Gastrocnemius medialis (tissue), 4 donors: ENCODE results near the gene ADPRS.

Source experiments
- POLR2A ChIP-seq, 2 donors: fragments of 450-650 bp; IDR thresholded peaks; one replicate each; pipeline ENCODE4 v1.6.1; 2017; ENCODE audit warnings: antibody characterized with exemption in 2 of 2, mild to moderate bottlenecking in 2 of 2, moderate library complexity in 2 of 2
- TF ChIP-seq, protein P1 (sequence below), 5 experiments: fragments of 450-650 bp in 3 of 5; fragments of 200-600 bp in 2 of 5; sonication (generic) in 2 of 5; IDR thresholded peaks in 4 of 5; conservative IDR thresholded peaks in 1 of 5; 1 replicate in 4 of 5; 2 replicates in 1 of 5; pipeline ENCODE4 v1.5.1; 2016 to 2019; ENCODE audit warnings: antibody characterized with exemption in 5 of 5, mild to moderate bottlenecking in 3 of 5, moderate library complexity in 3 of 5

DNA sequence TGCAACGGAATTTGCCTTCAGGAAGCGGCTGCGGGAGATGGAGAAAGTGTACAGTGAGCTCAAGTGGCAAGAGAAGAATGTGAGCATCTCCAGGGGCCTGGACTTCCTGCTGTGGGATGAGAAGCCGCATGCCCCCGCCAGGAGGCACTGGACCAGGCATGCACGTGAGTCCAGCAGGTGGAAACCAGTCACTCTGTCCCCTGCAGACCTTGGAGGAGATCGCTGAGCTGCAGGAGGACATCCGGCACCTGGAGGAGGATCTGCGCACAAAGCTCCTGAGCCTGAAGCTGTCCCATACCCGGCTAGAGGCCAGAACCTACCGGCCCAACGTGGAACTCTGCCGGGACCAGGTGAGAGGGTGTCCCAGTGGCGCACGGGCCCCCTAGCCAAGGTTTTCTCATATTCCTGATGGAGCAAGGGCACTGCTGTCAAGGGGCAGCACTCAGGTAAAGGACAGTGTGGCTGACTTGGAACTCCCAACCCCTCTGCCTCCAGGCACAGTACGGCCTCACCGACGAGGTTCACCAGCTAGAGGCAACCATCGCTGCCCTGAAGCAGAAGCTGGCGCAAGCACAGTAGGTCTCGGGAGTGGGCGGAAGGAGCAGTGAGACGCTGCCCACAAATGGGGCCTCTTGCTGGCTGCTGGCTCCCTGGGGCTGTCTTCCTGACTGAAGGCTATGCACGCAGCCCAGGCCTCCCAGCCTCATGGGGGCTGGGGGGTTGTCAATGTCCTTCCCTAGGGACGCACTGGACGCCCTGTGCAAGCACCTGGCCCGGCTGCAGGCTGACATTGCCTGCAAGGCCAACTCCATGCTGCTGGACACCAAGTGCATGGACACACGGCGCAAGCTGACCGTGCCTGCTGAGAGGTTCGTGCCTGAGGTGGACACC lies 1.2 kb upstream of the ADPRS start:
- TF ChIP-seq, protein P1, sequence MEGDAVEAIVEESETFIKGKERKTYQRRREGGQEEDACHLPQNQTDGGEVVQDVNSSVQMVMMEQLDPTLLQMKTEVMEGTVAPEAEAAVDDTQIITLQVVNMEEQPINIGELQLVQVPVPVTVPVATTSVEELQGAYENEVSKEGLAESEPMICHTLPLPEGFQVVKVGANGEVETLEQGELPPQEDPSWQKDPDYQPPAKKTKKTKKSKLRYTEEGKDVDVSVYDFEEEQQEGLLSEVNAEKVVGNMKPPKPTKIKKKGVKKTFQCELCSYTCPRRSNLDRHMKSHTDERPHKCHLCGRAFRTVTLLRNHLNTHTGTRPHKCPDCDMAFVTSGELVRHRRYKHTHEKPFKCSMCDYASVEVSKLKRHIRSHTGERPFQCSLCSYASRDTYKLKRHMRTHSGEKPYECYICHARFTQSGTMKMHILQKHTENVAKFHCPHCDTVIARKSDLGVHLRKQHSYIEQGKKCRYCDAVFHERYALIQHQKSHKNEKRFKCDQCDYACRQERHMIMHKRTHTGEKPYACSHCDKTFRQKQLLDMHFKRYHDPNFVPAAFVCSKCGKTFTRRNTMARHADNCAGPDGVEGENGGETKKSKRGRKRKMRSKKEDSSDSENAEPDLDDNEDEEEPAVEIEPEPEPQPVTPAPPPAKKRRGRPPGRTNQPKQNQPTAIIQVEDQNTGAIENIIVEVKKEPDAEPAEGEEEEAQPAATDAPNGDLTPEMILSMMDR (IDR thresholded peaks at IDR 0.05 in 4 of 5, conservative IDR thresholded peaks at IDR 0.05 in 1 of 5), result no peak
- no peak for TF ChIP-seq POLR2A (IDR thresholded peaks at IDR 0.05)
